Stimulated activated CD4-positive, alpha-beta T cell treated with anti-CD3 and anti-CD28 coated beads, Interleukin-15, amount 100 ng/mL, for 48 hours (primary cell): Measurements from ENCODE around the gene SLC2A1.
"Not testable (repeated sequence)": the region's sequence is repeated elsewhere in the genome, so short reads cannot be mapped to it uniquely, and the experiment has no call there.

ENCODE experiments used
- DNase-seq, 2 donors: peaks; one replicate each; pipeline ENCODE4 v3.0.0-alpha.2; 2020; ENCODE audit warnings: low read depth in 2 of 2

SLC2A1 gene

DNA sequence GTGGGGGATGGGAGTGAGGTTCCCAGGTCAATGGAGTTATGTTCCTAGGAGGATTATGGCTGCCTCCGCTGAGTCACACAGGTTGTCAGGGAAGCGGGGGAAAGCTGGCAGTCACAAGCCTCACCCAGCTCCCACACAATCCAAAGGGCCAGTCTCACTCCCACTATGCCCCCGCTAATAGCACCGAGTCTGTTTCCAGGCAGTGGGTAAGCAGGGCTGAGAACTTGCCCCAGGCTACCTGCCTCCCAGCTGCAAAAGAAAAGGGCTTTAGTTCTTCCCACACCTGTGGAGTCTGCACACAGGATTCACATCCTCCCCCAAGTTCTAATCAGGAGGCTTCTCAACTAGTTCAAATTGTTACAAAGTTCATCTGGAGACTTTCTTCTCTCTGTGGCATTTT is 58.7 kb downstream of the SLC2A1 start:
- DNase-seq = not testable (repeated sequence)

GRCh38 chr1:42891465-42892138 is 67.1 kb downstream of the SLC2A1 start:
- DNase-seq = no peak

- no peak for DNase-seq
These were observed 69.4 kb downstream of the SLC2A1 start for GRCh38 chr1:42889264-42889663.

- no peak for DNase-seq
These were observed 70.5 kb downstream of the SLC2A1 start for GRCh38 chr1:42888013-42888633.

- DNase-seq = no peak
These were observed 71.3 kb downstream of the SLC2A1 start for GRCh38 chr1:42887366-42887765.

DNA sequence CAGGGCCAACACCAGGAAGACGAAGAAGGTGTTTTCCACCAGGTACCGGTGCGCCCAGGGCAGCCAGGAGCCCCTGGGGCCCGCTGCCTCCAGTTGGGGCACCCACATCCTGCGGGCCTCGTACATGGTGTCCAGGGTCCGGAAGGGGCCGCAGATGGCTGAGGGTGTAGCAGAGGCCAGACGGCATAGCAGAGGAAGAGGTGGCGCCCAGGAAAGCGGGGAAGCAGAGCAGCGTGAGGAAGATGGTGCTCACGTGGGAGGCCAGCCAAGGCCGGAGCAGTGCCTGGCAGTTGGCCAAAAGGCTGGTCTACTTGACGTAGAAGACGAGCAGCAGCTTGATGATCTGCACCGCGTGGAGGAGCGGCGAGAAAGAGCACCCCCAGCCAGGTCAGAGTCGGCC is 71.9 kb downstream of the SLC2A1 start:
- DNase-seq = no peak

DNA sequence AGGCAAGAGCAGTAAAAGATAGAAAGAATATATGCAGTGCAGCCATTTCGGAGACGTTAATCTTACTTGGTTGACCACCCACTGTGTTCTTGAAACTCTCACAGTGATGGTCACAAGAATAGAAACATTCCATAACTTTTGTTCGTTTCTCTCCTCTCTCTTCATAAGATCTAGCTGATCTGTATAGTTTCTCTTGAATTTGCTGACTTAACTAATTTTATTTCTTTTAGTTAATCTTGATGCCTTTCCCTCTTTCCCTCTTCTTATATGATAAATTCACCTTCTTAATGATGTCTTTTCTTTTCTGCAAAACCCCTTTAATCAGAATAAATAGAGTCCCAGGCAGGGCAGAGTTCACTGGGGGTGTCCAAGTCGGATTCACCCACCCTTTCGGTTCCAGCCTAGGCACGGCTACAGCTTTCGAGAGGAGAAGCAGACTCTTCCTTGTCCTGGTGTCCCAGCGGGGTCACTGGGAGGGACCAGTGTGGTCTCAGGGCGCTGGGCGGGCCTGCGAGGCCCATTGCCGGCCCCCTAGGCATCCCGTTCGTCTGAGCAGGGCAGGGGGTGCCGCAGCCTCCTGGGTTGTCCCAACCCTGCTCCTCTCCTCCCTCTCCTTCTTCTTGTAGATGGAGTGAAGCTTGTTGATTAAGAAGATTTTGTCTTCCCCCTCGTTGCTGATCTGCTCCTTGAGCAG is 72.5 kb downstream of the SLC2A1 start:
- DNase-seq = no peak

- no peak for DNase-seq
These were observed 78.3 kb downstream of the SLC2A1 start for GRCh38 chr1:42880384-42880783.

DNA sequence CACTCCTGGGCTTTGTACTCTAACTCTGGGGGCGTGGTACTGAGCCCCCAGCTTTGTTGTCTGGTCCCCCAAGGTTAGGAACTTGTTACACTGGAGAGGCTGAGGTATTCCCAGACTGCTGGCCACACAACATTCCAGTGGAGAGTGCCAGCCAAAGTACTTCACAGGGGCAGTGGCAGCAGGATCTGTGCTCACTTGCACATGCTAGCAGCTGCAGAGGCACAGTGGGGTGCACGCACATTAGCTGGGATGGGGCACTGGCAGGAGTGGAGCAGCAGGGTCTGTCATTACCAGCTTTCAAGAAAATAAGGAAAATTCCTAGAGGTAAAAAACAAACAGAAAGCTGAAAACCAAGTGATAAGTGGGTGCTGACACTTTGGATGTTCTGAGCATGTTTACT is 81.3 kb downstream of the SLC2A1 start:
- DNase-seq = no peak

GRCh38 chr1:42876009-42876408 is 82.7 kb downstream of the SLC2A1 start:
- DNase-seq = no peak
